Non-pigmented ciliary epithelial cell (primary cell): ENCODE results near the gene ERFE.
"Not testable (repeated sequence)": the region's sequence is repeated elsewhere in the genome, so short reads cannot be mapped to it uniquely, and the experiment has no call there.

Experiments used
- DNase-seq: peaks from one replicate; pipeline ENCODE4 v3.0.0-alpha.2; 2010; ENCODE audit warnings: low read depth

Gene ERFE

GRCh38 chr2:238158509-238159070 lies at the start of gene ERFE:
ERFE (plus strand) TSS chr2:238158970; CDS start chr2:238159008, 38 bp downstream.
- no peak for DNase-seq

GRCh38 chr2:238113611-238114010 lies 45.2 kb upstream of the ERFE start:
- DNase-seq = no peak

- DNase-seq = no peak
Measured at GRCh38 chr2:238114331-238114841, 44.4 kb upstream of the ERFE start.

GRCh38 chr2:238114851-238115660 lies 43.7 kb upstream of the ERFE start:
- no peak for DNase-seq

GRCh38 chr2:238115709-238116108 lies 43.1 kb upstream of the ERFE start:
- DNase-seq = not testable (repeated sequence)

- no peak for DNase-seq
Measured at GRCh38 chr2:238116298-238117198, 42.2 kb upstream of the ERFE start.

- no peak for DNase-seq
Measured at GRCh38 chr2:238117199-238118154, 41.3 kb upstream of the ERFE start.

- DNase-seq = no peak
Measured at GRCh38 chr2:238119756-238120462, 38.9 kb upstream of the ERFE start.

- DNase-seq = no peak
Measured at GRCh38 chr2:238120463-238121298, 38.1 kb upstream of the ERFE start.

- DNase-seq = no peak
Measured at GRCh38 chr2:238121511-238122286, 37.1 kb upstream of the ERFE start.

GRCh38 chr2:238122287-238123217 lies 36.2 kb upstream of the ERFE start:
- DNase-seq = no peak

- DNase-seq = no peak
Measured at GRCh38 chr2:238123218-238123971, 35.4 kb upstream of the ERFE start.

GRCh38 chr2:238123991-238124470 lies 34.7 kb upstream of the ERFE start:
- no peak for DNase-seq

- no peak for DNase-seq
Measured at GRCh38 chr2:238124488-238125126, 34.2 kb upstream of the ERFE start.

- no peak for DNase-seq
Measured at GRCh38 chr2:238125127-238125885, 33.5 kb upstream of the ERFE start.

GRCh38 chr2:238126338-238126737 lies 32.4 kb upstream of the ERFE start:
- DNase-seq = no peak
